NCI-H526 (cell line): ENCODE measurements around the gene CDC73.
A peak's percentile ranks its signal among the peaks of the same experiment; 100 is the strongest.
"Not testable (repeated sequence)": the region's sequence is repeated elsewhere in the genome, so short reads cannot be mapped to it uniquely, and the experiment has no call there.

Source experiments
- DNase-seq, 2 experiments: peaks; one replicate each; lab custom pipeline; 2025; lab: John Stamatoyannopoulos, UW

Gene CDC73

GRCh38 chr1:193181985-193182384, 60.2 kb downstream of the CDC73 start:
- DNase-seq: no peak

- peak in 1 of 2 experiments; percentile 47 for DNase-seq
Observed at GRCh38 chr1:193183019-193183627, 61.3 kb downstream of the CDC73 start.

- DNase-seq: no peak
Observed at GRCh38 chr1:193184776-193185175, 62.9 kb downstream of the CDC73 start.

- DNase-seq: no peak
Observed at GRCh38 chr1:193185211-193185610, 63.4 kb downstream of the CDC73 start.

- peak; percentile 64 to 74 for DNase-seq
Observed at GRCh38 chr1:193185901-193186731, 64.3 kb downstream of the CDC73 start, which contains the start of gene B3GALT2. Gene B3GALT2, minus strand, starts transcription at chr1:193186613. Its CDS starts 5,051 bp downstream, at chr1:193181562.

- no peak for DNase-seq
Observed at GRCh38 chr1:193187114-193187513, 65.3 kb downstream of the CDC73 start.

GRCh38 chr1:193188915-193189314, 67.1 kb downstream of the CDC73 start:
- DNase-seq: not testable (repeated sequence)

GRCh38 chr1:193189442-193190095, 67.7 kb downstream of the CDC73 start:
- no peak for DNase-seq

- DNase-seq: no peak
Observed at GRCh38 chr1:193190096-193190744, 68.4 kb downstream of the CDC73 start.

GRCh38 chr1:193192586-193192985, 70.8 kb downstream of the CDC73 start:
- DNase-seq: no peak

GRCh38 chr1:193199940-193200339, 78.1 kb downstream of the CDC73 start:
- DNase-seq: no peak

- DNase-seq: no peak
Observed at GRCh38 chr1:193201021-193201420, 79.2 kb downstream of the CDC73 start.

GRCh38 chr1:193210996-193211395, 89.2 kb downstream of the CDC73 start:
- no peak for DNase-seq

GRCh38 chr1:193211539-193211938, 89.7 kb downstream of the CDC73 start:
- DNase-seq: no peak

GRCh38 chr1:193212637-193213036, 90.8 kb downstream of the CDC73 start:
- DNase-seq: no peak

GRCh38 chr1:193213998-193214397, 92.2 kb downstream of the CDC73 start:
- no peak for DNase-seq

GRCh38 chr1:193216920-193217319, 95.1 kb downstream of the CDC73 start:
- DNase-seq: no peak

GRCh38 chr1:193219391-193219790, 97.6 kb downstream of the CDC73 start:
- DNase-seq: no peak

GRCh38 chr1:193221651-193222050, 99.8 kb downstream of the CDC73 start:
- DNase-seq: no peak

- no peak for DNase-seq
Observed at GRCh38 chr1:193222056-193222615, 100.3 kb downstream of the CDC73 start.

GRCh38 chr1:193229136-193229535, 107.3 kb downstream of the CDC73 start:
- no peak for DNase-seq

- not testable (repeated sequence) for DNase-seq
Observed at GRCh38 chr1:193231146-193231545, 109.3 kb downstream of the CDC73 start.
